Loucy (cell line): ENCODE measurements around the gene PTPRA.

Experiments
- EZH2phosphoT487 ChIP-seq: fragments of 200-600 bp; IDR thresholded peaks from 2 replicates; pipeline ENCODE4 v1.6.1; 2018; ENCODE audit warnings: antibody characterized with exemption, mild to moderate bottlenecking, moderate library complexity, borderline replicate concordance
- TF ChIP-seq, protein P1 (sequence below): fragments of 200-600 bp; sonication (generic); conservative IDR thresholded peaks from 2 replicates; pipeline ENCODE4 v1.5.1; 2014; ENCODE audit warnings: mild to moderate bottlenecking, antibody characterized with exemption, low read length

DNA sequence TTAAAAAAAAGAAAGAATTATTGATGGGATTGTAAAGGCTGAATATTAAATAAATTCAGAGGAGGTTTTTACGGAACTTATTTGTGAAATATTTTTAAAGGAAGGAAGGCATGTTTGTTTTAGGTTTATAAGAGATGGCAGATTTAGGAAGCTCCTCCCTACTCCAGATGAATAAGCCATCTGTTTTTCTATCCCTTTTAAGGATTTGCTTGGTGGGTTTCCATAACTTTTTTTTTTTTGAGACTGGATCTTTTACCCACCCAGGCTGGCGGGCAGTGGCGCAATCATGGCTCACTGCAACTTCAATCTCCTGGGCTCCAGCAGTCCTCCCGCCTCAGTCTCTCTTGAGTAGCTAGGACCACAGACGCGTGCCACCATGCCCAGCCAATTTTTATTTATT is 30.4 kb downstream of the PTPRA start:
- TF ChIP-seq, protein P1, sequence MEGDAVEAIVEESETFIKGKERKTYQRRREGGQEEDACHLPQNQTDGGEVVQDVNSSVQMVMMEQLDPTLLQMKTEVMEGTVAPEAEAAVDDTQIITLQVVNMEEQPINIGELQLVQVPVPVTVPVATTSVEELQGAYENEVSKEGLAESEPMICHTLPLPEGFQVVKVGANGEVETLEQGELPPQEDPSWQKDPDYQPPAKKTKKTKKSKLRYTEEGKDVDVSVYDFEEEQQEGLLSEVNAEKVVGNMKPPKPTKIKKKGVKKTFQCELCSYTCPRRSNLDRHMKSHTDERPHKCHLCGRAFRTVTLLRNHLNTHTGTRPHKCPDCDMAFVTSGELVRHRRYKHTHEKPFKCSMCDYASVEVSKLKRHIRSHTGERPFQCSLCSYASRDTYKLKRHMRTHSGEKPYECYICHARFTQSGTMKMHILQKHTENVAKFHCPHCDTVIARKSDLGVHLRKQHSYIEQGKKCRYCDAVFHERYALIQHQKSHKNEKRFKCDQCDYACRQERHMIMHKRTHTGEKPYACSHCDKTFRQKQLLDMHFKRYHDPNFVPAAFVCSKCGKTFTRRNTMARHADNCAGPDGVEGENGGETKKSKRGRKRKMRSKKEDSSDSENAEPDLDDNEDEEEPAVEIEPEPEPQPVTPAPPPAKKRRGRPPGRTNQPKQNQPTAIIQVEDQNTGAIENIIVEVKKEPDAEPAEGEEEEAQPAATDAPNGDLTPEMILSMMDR: no peak
- no peak for TF ChIP-seq EZH2phosphoT487
